Measurements from ENCODE around the gene PPL.

The PPL gene

GRCh38 chr16:4922721-4923342 is 14.1 kb downstream of the PPL start:
- Histone ChIP-seq H3K27me3 (ENCODE audit: insufficient read depth, low read length) (peaks cover 5% of the 10 kb centered on the region), H3K4me1 (ENCODE audit: insufficient read depth, low read length) (no peaks in the 10 kb centered on the region), H3K36me3 (ENCODE audit: insufficient read depth, low read length) (no peaks in the 10 kb centered on the region), H2AFZ (ENCODE audit: low read depth, low read length) (no peak overlapping the region), H3K9me3 (ENCODE audit: low read length) (peaks cover 5% of the 10 kb centered on the region), H3K4me3 (ENCODE audit: low read length) (no peak overlapping the region)

- Histone ChIP-seq H3K36me3 (ENCODE audit: insufficient read depth, low read length) (no peaks in the 10 kb centered on the region), H3K9me3 (ENCODE audit: low read length) (no peaks in the 10 kb centered on the region), H3K4me3 (ENCODE audit: low read length) (no peak overlapping the region), H3K27me3 (ENCODE audit: insufficient read depth, low read length) (peaks cover 2% of the 10 kb centered on the region), H2AFZ (ENCODE audit: low read depth, low read length) (no peak overlapping the region), H3K4me1 (ENCODE audit: insufficient read depth, low read length) (no peaks in the 10 kb centered on the region)
These were observed 16.1 kb downstream of the PPL start for GRCh38 chr16:4920826-4921225.

GRCh38 chr16:4918781-4919251 is 18.1 kb downstream of the PPL start:
- Histone ChIP-seq H3K36me3 (ENCODE audit: insufficient read depth, low read length) (no peaks in the 10 kb centered on the region), H3K4me1 (ENCODE audit: insufficient read depth, low read length) (no peaks in the 10 kb centered on the region), H3K4me3 (ENCODE audit: low read length) (no peak overlapping the region), H3K9me3 (ENCODE audit: low read length) (no peaks in the 10 kb centered on the region), H3K27me3 (ENCODE audit: insufficient read depth, low read length) (peaks cover 2% of the 10 kb centered on the region), H2AFZ (ENCODE audit: low read depth, low read length) (no peak overlapping the region)

GRCh38 chr16:4917117-4917516 is 19.8 kb downstream of the PPL start:
- no peaks in the 10 kb centered on the region for H3K9me3 ChIP-seq (ENCODE audit: low read length)
- H3K36me3 ChIP-seq (ENCODE audit: insufficient read depth, low read length): no peaks in the 10 kb centered on the region
- no peaks in the 10 kb centered on the region for H3K27me3 ChIP-seq (ENCODE audit: insufficient read depth, low read length)
- no peak overlapping the region for H2AFZ ChIP-seq (ENCODE audit: low read depth, low read length)
- H3K4me1 ChIP-seq (ENCODE audit: insufficient read depth, low read length): no peaks in the 10 kb centered on the region
- no peak overlapping the region for H3K4me3 ChIP-seq (ENCODE audit: low read length)

- Histone ChIP-seq H3K36me3 (ENCODE audit: insufficient read depth, low read length) (no peaks in the 10 kb centered on the region), H2AFZ (ENCODE audit: low read depth, low read length) (no peak overlapping the region), H3K4me1 (ENCODE audit: insufficient read depth, low read length) (no peaks in the 10 kb centered on the region), H3K9me3 (ENCODE audit: low read length) (no peaks in the 10 kb centered on the region), H3K4me3 (ENCODE audit: low read length) (no peak overlapping the region), H3K27me3 (ENCODE audit: insufficient read depth, low read length) (peaks cover under 1% of the 10 kb centered on the region)
These were observed 21.7 kb downstream of the PPL start for GRCh38 chr16:4915226-4915761.

GRCh38 chr16:4914528-4915225 is 22.3 kb downstream of the PPL start:
- Histone ChIP-seq H3K36me3 (ENCODE audit: insufficient read depth, low read length) (no peaks in the 10 kb centered on the region), H3K4me1 (ENCODE audit: insufficient read depth, low read length) (no peaks in the 10 kb centered on the region), H3K9me3 (ENCODE audit: low read length) (no peaks in the 10 kb centered on the region), H2AFZ (ENCODE audit: low read depth, low read length) (no peak overlapping the region), H3K27me3 (ENCODE audit: insufficient read depth, low read length) (peaks cover 2% of the 10 kb centered on the region), H3K4me3 (ENCODE audit: low read length) (no peak overlapping the region)

- H3K4me3 ChIP-seq (ENCODE audit: low read length): no peak overlapping the region
- H3K27me3 ChIP-seq (ENCODE audit: insufficient read depth, low read length): peaks cover 2% of the 10 kb centered on the region
- H3K9me3 ChIP-seq (ENCODE audit: low read length): no peaks in the 10 kb centered on the region
- H2AFZ ChIP-seq (ENCODE audit: low read depth, low read length): no peak overlapping the region
- H3K36me3 ChIP-seq (ENCODE audit: insufficient read depth, low read length): no peaks in the 10 kb centered on the region
- H3K4me1 ChIP-seq (ENCODE audit: insufficient read depth, low read length): no peaks in the 10 kb centered on the region
These were observed 23.0 kb downstream of the PPL start for GRCh38 chr16:4913774-4914525.

- no peaks in the 10 kb centered on the region for H3K4me1 ChIP-seq (ENCODE audit: insufficient read depth, low read length)
- H3K27me3 ChIP-seq (ENCODE audit: insufficient read depth, low read length): peaks cover 2% of the 10 kb centered on the region
- no peaks in the 10 kb centered on the region for H3K36me3 ChIP-seq (ENCODE audit: insufficient read depth, low read length)
- no peak overlapping the region for H2AFZ ChIP-seq (ENCODE audit: low read depth, low read length)
- no peaks in the 10 kb centered on the region for H3K9me3 ChIP-seq (ENCODE audit: low read length)
- no peak overlapping the region for H3K4me3 ChIP-seq (ENCODE audit: low read length)
These were observed 23.7 kb downstream of the PPL start for GRCh38 chr16:4913130-4913773.

GRCh38 chr16:4911970-4912386 is 25.0 kb downstream of the PPL start:
- no peak overlapping the region for H3K4me3 ChIP-seq (ENCODE audit: low read length)
- H3K4me1 ChIP-seq (ENCODE audit: insufficient read depth, low read length): no peaks in the 10 kb centered on the region
- H3K36me3 ChIP-seq (ENCODE audit: insufficient read depth, low read length): no peaks in the 10 kb centered on the region
- peaks cover 2% of the 10 kb centered on the region for H3K27me3 ChIP-seq (ENCODE audit: insufficient read depth, low read length)
- H2AFZ ChIP-seq (ENCODE audit: low read depth, low read length): no peak overlapping the region
- no peaks in the 10 kb centered on the region for H3K9me3 ChIP-seq (ENCODE audit: low read length)

GRCh38 chr16:4910828-4911227 is 26.1 kb downstream of the PPL start:
- H3K9me3 ChIP-seq (ENCODE audit: low read length): no peaks in the 10 kb centered on the region
- H2AFZ ChIP-seq (ENCODE audit: low read depth, low read length): no peak overlapping the region
- no peaks in the 10 kb centered on the region for H3K36me3 ChIP-seq (ENCODE audit: insufficient read depth, low read length)
- H3K4me3 ChIP-seq (ENCODE audit: low read length): no peak overlapping the region
- peaks cover 2% of the 10 kb centered on the region for H3K27me3 ChIP-seq (ENCODE audit: insufficient read depth, low read length)
- no peaks in the 10 kb centered on the region for H3K4me1 ChIP-seq (ENCODE audit: insufficient read depth, low read length)

GRCh38 chr16:4909825-4910224 is 27.1 kb downstream of the PPL start:
- Histone ChIP-seq H3K36me3 (ENCODE audit: insufficient read depth, low read length) (no peaks in the 10 kb centered on the region), H3K4me3 (ENCODE audit: low read length) (no peak overlapping the region), H3K27me3 (ENCODE audit: insufficient read depth, low read length) (peaks cover 2% of the 10 kb centered on the region), H3K4me1 (ENCODE audit: insufficient read depth, low read length) (no peaks in the 10 kb centered on the region), H3K9me3 (ENCODE audit: low read length) (no peaks in the 10 kb centered on the region), H2AFZ (ENCODE audit: low read depth, low read length) (no peak overlapping the region)

GRCh38 chr16:4908854-4909401 is 28.0 kb downstream of the PPL start:
- Histone ChIP-seq H3K4me1 (ENCODE audit: insufficient read depth, low read length) (no peaks in the 10 kb centered on the region), H3K9me3 (ENCODE audit: low read length) (no peaks in the 10 kb centered on the region), H3K36me3 (ENCODE audit: insufficient read depth, low read length) (no peaks in the 10 kb centered on the region), H3K27me3 (ENCODE audit: insufficient read depth, low read length) (peaks cover 2% of the 10 kb centered on the region), H2AFZ (ENCODE audit: low read depth, low read length) (no peak overlapping the region), H3K4me3 (ENCODE audit: low read length) (no peak overlapping the region)

Measured in neuron (in vitro differentiated cells).